LNCaP clone FGC (cell line): ENCODE data around the gene PHACTR4.

ENCODE experiments used
- DNase-seq: peaks from one replicate; pipeline ENCODE4 v3.0.0-alpha.2; 2011; ENCODE audit warnings: low read depth
- H3K4me3 ChIP-seq: 2 replicates; pipeline ENCODE4 v1.5.1; 2011; ENCODE audit warnings: mild to moderate bottlenecking, low read depth, low read length, control low read depth
- CTCF ChIP-seq: IDR thresholded peaks from 2 replicates; pipeline ENCODE4 v1.5.1; 2012; ENCODE audit warnings: mild to moderate bottlenecking; ENCODE audit not compliant: control insufficient read depth, insufficient read depth; ENCODE audit errors: extremely low read depth

PHACTR4 gene

GRCh38 chr1:28499553-28499952 is 130.0 kb downstream of the PHACTR4 start:
- no peak for TF ChIP-seq CTCF
- DNase-seq, result no peak
- no peak overlapping the region for H3K4me3 ChIP-seq

- no peak for DNase-seq
- H3K4me3 ChIP-seq, result no peak overlapping the region
- no peak for TF ChIP-seq CTCF
Observed at GRCh38 chr1:28501925-28502324, 132.4 kb downstream of the PHACTR4 start.

GRCh38 chr1:28503117-28503516 is 133.6 kb downstream of the PHACTR4 start:
- no peak for DNase-seq
- TF ChIP-seq CTCF, result no peak

GRCh38 chr1:28505406-28506187 is 136.1 kb downstream of the PHACTR4 start, which contains the start of gene RCC1:
RCC1 (plus strand) TSS chr1:28506043; CDS start chr1:28529867, 23,824 bp downstream.
- H3K4me3 ChIP-seq, result peak within 1 kb of the TSS; percentile 94
- no peak for TF ChIP-seq CTCF
- DNase-seq, result peak; percentile 97

More at GRCh38 chr1:28503117-28503516, 133.6 kb downstream of the PHACTR4 start:
- H3K4me3 ChIP-seq, result no peak overlapping the region

- DNase-seq, result no peak
- peak overlapping the region; percentile 94 for H3K4me3 ChIP-seq
- no peak for TF ChIP-seq CTCF
Observed at GRCh38 chr1:28506907-28507246, 137.3 kb downstream of the PHACTR4 start.

GRCh38 chr1:28507247-28507645 is 137.7 kb downstream of the PHACTR4 start:
- H3K4me3 ChIP-seq, result peak overlapping the region; percentile 94
- DNase-seq, result no peak
- no peak for TF ChIP-seq CTCF

- no peak for DNase-seq
- no peak for TF ChIP-seq CTCF
- peak overlapping the region; percentile 94 for H3K4me3 ChIP-seq
Observed at GRCh38 chr1:28507646-28508434, 138.3 kb downstream of the PHACTR4 start.
